Measurements from ENCODE around the gene SMOC2.
"Not testable (repeated sequence)": the region's sequence is repeated elsewhere in the genome, so short reads cannot be mapped to it uniquely, and the experiment has no call there.

SMOC2 gene

DNA sequence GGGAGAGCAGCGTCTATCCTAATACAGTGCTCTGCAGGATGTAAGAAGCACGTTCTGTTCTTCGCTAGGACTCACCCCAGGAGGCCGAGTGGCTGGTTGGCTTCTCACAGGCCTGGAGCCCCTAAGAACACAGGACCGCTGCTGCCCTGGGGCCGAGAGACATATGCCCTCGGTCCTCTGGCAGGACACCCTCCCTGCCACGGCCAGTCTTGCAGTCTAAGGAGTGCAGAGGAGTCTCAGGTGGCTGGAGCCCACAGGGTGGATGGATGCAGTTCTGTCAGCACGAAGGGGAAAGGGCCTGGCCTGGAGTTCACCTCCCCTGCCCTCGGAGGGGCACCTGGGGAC, 96.5 kb downstream of the SMOC2 start:
- no peak for DNase-seq (ENCODE audit: low read depth in 2 of 2, low spot score in 1 of 2)

DNA sequence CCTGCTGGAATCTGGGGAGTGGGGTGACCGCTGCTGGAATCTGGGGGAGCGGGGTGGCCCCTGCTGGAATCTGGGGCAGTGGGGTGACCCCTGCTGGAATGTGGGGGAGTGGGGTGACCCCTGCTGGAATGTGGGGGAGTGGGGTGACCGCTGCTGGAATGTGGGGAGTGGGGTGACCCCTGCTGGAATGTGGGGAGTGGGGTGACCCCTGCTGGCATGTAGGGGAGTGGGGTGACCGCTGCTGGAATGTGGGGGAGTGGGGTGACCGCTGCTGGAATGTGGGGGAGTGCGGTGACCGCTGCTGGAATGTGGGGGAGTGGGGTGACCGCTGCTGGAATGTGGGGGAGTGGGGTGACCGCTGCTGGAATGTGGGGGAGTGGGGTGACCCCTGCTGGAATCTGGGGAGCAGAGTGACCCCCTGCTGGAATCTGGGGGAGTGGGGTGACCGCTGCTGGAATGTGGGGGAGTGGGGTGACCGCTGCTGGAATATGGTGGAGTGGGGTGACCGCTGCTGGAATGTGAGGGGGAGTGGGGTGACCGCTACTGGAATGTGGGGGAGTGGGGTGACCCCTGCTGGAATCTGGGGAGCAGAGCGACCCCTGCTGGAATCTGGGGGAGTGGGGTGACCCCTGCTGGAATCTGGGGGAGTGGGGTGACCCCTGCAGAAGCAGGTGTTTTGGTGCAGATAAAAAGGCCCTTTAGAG, 97.4 kb downstream of the SMOC2 start:
- not testable (repeated sequence) for DNase-seq (ENCODE audit: low read depth in 2 of 2, low spot score in 1 of 2)

DNA sequence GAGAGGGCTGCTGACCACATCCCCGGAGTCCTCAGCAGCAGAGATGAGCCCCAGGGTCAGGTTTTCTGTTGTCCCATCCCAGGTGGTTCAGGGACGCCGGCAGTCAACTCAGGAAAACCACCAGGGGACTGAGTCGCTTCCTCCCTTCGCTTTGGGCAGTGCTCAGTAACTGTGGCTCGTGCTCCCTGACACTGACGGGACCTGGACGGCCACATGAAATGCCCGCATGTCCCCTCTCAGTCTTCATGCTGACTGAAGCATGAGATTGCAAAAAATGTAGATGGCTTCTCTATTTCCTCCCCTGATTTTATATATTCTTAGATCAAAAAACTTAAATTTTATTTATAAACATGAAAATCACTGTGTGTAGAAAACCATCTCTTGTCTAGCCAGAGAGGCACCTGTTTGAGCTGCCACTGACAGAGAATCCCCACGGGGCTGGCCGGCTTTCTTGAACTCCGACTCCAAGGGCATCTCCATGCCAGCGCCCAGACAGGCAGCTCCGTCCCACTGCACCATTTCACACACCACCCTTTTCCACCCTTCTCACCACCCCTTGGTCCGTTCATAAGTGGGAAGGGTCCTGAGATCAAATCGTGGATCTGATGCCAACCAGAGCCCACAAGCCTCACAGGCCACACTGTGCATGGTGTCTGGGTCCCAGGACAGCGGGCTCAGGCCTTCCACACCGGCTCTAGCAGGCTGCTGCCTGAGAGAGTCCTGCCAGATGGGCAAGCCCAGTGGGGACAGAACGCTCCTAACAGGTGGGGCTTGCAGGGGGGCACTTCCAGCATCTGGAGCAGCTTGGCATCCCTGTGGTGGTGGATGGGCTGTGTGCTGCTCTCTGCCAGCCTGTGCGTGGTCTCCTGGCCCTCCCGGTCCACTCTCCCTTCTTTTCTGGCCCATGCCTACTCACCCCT, 98.2 kb downstream of the SMOC2 start:
- DNase-seq (ENCODE audit: low read depth in 2 of 2, low spot score in 1 of 2) = no peak

GRCh38 chr6:168540713-168541291, 99.8 kb downstream of the SMOC2 start:
- no peak for DNase-seq (ENCODE audit: low read depth in 2 of 2, low spot score in 1 of 2)

GRCh38 chr6:168541307-168541706, 100.3 kb downstream of the SMOC2 start:
- no peak for DNase-seq (ENCODE audit: low read depth in 2 of 2, low spot score in 1 of 2)

DNA sequence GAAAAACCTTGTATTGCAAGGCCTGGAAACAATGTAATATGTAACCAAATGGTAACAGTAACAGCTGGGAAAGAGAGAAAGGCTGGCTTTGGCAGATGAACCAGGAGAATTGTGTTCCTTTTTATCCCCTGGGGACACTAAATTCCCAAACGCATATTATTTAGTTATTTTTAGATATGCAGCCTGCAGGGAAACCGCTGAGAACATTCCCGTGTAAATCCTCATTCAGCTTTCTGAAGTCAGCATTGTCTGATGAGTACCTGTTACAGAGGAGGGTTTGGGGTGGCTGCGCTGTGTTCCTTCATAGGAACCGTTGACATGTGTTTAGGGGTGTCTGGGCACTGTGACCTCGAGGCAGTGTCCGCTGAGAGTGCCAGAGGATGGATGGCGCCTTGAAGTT, 101.3 kb downstream of the SMOC2 start:
- DNase-seq (ENCODE audit: low read depth in 2 of 2, low spot score in 1 of 2) = no peak

DNA sequence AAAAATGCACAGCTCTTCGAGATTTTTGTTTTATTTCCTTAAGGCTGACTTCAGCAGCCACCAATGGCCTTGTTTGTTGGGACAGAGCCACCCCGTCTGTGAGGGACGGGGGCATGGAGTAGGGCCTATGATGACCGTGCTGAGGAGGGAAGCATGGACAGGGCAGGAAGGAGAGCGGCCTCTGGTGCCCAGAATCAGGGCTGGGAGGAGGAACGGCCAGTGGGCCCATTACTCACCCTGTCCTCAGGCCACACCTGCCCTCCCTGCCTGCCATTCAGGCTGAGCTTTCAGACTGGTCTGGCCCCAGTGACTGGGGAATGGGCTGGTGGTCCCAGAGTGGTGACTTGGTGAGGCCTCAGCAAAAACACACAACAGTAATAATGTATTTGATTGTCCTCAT, 104.4 kb downstream of the SMOC2 start:
- DNase-seq (ENCODE audit: low read depth in 2 of 2, low spot score in 1 of 2) = no peak

DNA sequence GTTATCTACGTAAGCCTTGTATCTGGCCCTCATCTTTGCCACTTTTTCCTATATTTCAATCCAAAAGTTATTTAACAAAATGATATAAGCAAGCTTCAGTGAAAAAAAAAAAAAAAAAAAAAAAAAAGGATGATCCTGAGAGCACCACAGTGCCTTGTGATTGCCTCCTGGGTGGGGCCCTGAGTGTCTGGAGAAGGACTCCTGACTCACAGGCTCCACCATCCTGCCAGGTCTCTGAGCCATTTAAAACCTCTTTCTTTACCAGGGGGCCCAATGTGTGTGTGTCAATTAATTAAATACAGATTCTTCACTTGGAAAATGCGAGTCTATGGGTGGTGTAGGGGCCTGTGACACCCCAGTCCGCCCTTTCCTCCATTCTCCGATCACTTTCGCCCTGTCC, 105.2 kb downstream of the SMOC2 start:
- DNase-seq (ENCODE audit: low read depth in 2 of 2, low spot score in 1 of 2) = no peak

GRCh38 chr6:168546730-168547129, 105.7 kb downstream of the SMOC2 start:
- DNase-seq (ENCODE audit: low read depth in 2 of 2, low spot score in 1 of 2) = no peak

GRCh38 chr6:168550326-168550725, 109.3 kb downstream of the SMOC2 start:
- DNase-seq (ENCODE audit: low read depth in 2 of 2, low spot score in 1 of 2) = no peak

DNA sequence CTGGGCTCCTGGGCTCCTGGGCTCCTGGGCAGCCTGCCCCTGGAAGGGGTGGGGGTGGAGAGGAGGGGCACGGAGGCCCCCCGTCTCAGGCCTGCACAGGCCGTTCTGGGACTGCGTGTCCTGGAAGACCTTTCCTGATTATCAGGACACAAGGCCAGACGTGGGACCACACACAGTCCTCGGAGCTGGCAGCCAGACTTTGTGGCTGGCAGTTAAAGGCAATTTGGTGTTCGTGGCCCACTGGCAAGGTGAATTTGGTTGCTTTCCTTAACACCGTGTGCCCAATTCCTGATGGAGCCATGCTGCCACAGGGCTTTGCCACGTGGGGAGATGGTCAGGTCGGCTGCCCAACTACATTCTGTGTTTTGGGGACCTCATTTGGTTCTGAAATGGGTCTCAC, 113.5 kb downstream of the SMOC2 start:
- DNase-seq (ENCODE audit: low read depth in 2 of 2, low spot score in 1 of 2) = no peak

DNA sequence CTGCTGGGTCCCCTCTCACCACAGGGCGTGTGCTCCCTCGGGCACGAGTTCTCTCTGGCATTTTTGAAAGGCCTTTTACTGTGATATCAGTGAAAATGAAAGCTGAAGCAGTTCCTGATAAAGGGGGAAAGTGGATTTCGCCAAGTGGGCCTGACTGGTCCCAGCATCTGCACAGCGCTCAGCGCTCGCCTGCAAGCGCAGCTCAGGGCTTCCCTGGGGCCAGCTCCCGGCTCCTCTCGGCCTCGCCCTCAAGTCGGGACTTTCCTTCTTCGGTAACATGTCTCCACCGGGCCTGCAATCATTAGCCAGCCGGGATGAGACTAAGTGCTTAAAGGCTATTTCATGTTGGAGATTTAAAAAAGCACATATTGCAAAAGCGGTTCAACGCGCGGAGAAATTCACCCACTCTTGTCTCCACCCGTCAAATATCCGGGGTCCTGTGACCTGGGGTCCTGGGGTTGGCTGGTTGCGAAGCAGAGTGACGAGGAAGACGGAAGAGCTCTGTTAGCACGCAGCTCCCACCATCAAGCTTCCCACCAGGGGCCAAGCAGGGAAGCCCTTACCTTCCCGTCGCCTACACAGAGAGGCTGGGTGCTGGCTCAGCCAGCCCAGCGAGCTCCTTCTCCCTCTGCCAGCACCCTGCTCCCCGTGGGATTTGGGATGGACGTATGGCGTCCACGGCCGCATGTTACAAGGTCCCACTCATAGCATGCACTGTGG, 114.1 kb downstream of the SMOC2 start:
- DNase-seq (ENCODE audit: low read depth in 2 of 2, low spot score in 1 of 2) = no peak

GRCh38 chr6:168555618-168556273, 114.8 kb downstream of the SMOC2 start:
- DNase-seq (ENCODE audit: low read depth in 2 of 2, low spot score in 1 of 2) = no peak

DNA sequence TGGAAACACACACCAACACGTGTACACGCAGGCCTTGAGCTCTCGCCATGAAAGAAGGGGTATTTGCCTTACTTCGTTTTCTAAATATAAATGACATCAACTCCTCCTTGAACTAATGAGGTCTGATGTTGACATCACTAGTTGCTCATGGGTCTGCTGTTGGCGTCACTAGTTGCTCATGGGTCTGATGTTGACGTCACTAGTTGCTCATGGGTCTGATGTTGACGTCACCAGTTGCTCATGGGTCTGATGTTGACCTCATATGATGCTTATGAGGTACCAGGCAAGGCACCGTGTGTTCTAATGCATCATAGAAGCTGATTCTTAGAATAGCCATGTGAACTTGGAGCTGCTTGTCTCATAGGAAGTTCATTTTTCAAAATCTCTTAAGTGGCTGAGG, 116.5 kb downstream of the SMOC2 start:
- no peak for DNase-seq (ENCODE audit: low read depth in 2 of 2, low spot score in 1 of 2)

DNA sequence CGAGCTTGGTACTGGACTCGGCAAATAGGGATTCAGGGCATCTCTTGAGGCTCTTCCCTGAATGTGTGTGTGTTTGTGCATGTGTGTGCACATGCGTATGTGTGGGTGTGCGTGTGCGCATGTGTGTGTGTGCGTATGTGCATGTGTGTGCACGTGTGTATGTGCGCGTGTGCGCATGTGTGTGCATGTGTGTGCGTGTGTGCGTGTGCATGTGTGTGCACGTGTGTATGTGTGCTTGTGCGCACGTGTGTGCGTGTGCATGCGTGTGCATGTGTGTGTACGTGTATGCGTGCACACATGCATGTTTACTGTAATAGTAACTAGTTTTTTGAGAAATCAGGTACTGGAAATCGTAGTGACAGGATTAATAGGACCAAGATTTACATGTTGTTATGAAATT, 117.7 kb downstream of the SMOC2 start:
- no peak for DNase-seq (ENCODE audit: low read depth in 2 of 2, low spot score in 1 of 2)

DNA sequence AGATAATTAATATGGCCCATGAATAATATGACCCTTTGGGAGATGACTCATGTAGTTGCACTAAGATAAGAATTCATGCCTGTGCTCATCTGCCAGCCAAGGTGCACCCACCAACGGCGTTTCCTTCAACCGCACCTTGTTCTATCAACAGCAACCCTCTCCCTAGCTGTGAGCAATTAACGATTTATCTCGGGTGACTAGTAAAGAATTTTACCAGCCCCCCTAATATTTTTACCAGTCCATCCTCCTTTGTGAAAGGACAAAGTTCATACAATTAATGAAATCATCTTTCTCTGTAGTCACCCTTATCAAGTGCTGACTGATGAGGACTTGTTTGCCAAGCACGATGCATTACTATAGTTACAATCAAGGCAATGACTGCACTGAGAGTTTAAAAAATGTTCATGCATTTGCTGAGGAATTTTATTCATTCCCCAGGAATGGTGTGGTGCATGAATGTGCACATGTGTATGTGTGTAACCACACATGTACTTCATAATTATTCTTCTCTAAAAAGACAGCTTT, 118.7 kb downstream of the SMOC2 start:
- DNase-seq (ENCODE audit: low read depth in 2 of 2, low spot score in 1 of 2) = no peak

GRCh38 chr6:168560126-168560525, 119.1 kb downstream of the SMOC2 start:
- DNase-seq (ENCODE audit: low read depth in 2 of 2, low spot score in 1 of 2) = no peak

DNA sequence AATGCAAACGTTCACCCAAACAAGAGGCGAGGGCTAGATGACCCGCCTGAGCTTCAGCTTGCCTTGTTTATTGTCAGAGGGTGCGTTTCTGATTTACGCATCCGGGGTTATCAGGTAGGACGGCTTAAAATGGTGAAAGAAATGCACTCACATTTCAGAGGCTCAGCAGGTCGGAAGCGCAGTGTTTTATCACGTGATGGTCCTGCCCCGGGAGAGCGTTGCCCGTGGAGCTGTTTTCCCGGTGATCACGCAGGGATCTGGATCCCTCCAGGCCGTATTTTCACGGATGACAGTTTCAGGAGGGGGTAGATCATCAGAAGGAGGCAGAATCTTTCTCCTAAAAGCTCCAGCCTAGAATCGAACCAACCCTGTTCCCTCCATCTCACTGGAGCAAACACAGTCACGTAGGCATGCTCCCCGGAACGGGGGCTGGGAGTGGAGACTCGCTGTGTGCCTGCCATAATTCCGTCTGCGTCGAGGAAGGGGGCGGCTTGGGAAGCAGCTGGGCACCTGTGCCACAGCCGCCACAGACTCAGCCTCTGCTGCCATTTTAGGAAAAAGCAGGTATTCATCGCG, 121.7 kb downstream of the SMOC2 start:
- DNase-seq (ENCODE audit: low read depth in 2 of 2, low spot score in 1 of 2) = no peak

DNA sequence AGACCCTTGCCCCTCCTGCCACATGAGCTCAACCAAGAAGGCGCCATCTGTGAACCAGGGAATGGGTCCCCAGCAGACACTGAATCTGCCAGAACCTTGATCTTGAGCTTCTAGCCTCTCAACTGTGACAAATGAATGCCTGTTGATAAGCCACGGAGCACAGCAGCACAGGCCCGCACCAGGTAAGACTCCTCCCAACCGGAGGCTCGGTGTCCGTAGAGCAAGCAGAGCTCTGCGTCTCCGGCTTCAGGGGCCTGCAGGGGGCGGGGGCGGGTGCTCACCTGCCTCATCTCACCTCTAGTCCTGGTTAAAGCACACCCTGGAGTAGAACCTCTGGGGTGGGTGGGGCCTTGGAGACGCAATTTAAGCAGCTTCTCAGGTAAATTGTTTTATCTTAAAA, 122.7 kb downstream of the SMOC2 start:
- no peak for DNase-seq (ENCODE audit: low read depth in 2 of 2, low spot score in 1 of 2)

GRCh38 chr6:168565112-168565511, 124.1 kb downstream of the SMOC2 start:
- no peak for DNase-seq (ENCODE audit: low read depth in 2 of 2, low spot score in 1 of 2)
